ENCODE measurements around the gene SRL. TPM values are rescaled to one million over a fixed set of nuclear protein-coding genes. Genes with fewer than 3 reads are reported as not detected.

The SRL gene
- total RNA-seq, 2 donors from 2014 or later: 2.6 to 5.3 TPM

GRCh38 chr16:4240624-4241023 lies 1.3 kb downstream of the SRL start:
- no peak for TF ChIP-seq CTCF (IDR thresholded peaks at IDR 0.05)
- TF ChIP-seq POLR2A (IDR thresholded peaks at IDR 0.05): no peak
- no peak for TF ChIP-seq POLR2AphosphoS5 (IDR thresholded peaks at IDR 0.05)
- intact Hi-C loops (cut with DNase I): no loop called here
- no peaks in the 10 kb centered on the region for H3K4me1 ChIP-seq (replicated peaks)
- H3K4me3 ChIP-seq: no peak overlapping the region
- H3K27ac ChIP-seq: no peak overlapping the region
- no peak for DNase-seq (ENCODE audit: low spot score)
- no peaks in the 10 kb centered on the region for H3K36me3 ChIP-seq
- H3K9me3 ChIP-seq: no peaks in the 10 kb centered on the region
- H3K27me3 ChIP-seq (replicated peaks; ENCODE audit: insufficient read depth): no peaks in the 10 kb centered on the region
- 86% methylated on average over 12 of the region's 12 CpGs for WGBS

GRCh38 chr16:4239682-4240175 lies 2.2 kb downstream of the SRL start:
- Histone ChIP-seq H3K36me3 (no peaks in the 10 kb centered on the region), H3K9me3 (no peaks in the 10 kb centered on the region), H3K4me3 (no peak overlapping the region), H3K4me1 (replicated peaks) (no peaks in the 10 kb centered on the region), H3K27me3 (replicated peaks; ENCODE audit: insufficient read depth) (no peaks in the 10 kb centered on the region), H3K27ac (no peak overlapping the region)
- no peak for TF ChIP-seq POLR2AphosphoS5 (IDR thresholded peaks at IDR 0.05)
- TF ChIP-seq POLR2A (IDR thresholded peaks at IDR 0.05): no peak
- no peak for TF ChIP-seq CTCF (IDR thresholded peaks at IDR 0.05)
- intact Hi-C loops (cut with DNase I): loop anchor here (5.0 kb wide), 1 partner anchor 37 kb away; no protein-coding TSS in a partner anchor
- WGBS: 78% methylated on average over 19 of the region's 19 CpGs
- DNase-seq (ENCODE audit: low spot score): no peak

- WGBS: 52% methylated on average over 5 of the region's 5 CpGs
- H3K4me1 ChIP-seq (replicated peaks): no peaks in the 10 kb centered on the region
- no peaks in the 10 kb centered on the region for H3K27me3 ChIP-seq (replicated peaks; ENCODE audit: insufficient read depth)
- H3K9me3 ChIP-seq: no peaks in the 10 kb centered on the region
- intact Hi-C loops (cut with DNase I): loop anchor here (5.0 kb wide), 1 partner anchor 37 kb away; no protein-coding TSS in a partner anchor
- no peak for DNase-seq (ENCODE audit: low spot score)
- H3K36me3 ChIP-seq: no peaks in the 10 kb centered on the region
- no peak overlapping the region for H3K27ac ChIP-seq
- no peak overlapping the region for H3K4me3 ChIP-seq
- TF ChIP-seq CTCF (IDR thresholded peaks at IDR 0.05) (no peak), POLR2A (IDR thresholded peaks at IDR 0.05) (no peak), POLR2AphosphoS5 (IDR thresholded peaks at IDR 0.05) (no peak)
Observed at GRCh38 chr16:4239020-4239419, 2.9 kb downstream of the SRL start.

- no peaks in the 10 kb centered on the region for H3K4me1 ChIP-seq (replicated peaks)
- no peak for DNase-seq (ENCODE audit: low spot score)
- no peaks in the 10 kb centered on the region for H3K9me3 ChIP-seq
- WGBS: 42% methylated on average over 4 of the region's 4 CpGs
- intact Hi-C loops (cut with DNase I): no loop called here
- TF ChIP-seq POLR2AphosphoS5 (IDR thresholded peaks at IDR 0.05): no peak
- TF ChIP-seq POLR2A (IDR thresholded peaks at IDR 0.05): no peak
- no peak for TF ChIP-seq CTCF (IDR thresholded peaks at IDR 0.05)
- no peaks in the 10 kb centered on the region for H3K27me3 ChIP-seq (replicated peaks; ENCODE audit: insufficient read depth)
- H3K27ac ChIP-seq: peak overlapping the region in 1 of 2 donors; percentile 8
- no peaks in the 10 kb centered on the region for H3K36me3 ChIP-seq
- no peak overlapping the region for H3K4me3 ChIP-seq
Observed at GRCh38 chr16:4233431-4233830, 8.4 kb downstream of the SRL start.

All from prostate gland (tissue), 2 donors.